Gastroesophageal sphincter (tissue), 3 donors: Measurements from ENCODE around the gene SPATA20.

Experiments
- EP300 ChIP-seq: sonication (generic); formaldehyde crosslinking; IDR thresholded peaks from one replicate; pipeline ENCODE4 v1.6.1; 2017; ENCODE audit warnings: antibody characterized with exemption, mild to moderate bottlenecking
- POLR2A ChIP-seq, 2 donors: fragments of 450-650 bp; IDR thresholded peaks; one replicate each; pipeline ENCODE4 v1.6.1; 2017; ENCODE audit warnings: antibody characterized with exemption in 2 of 2, mild to moderate bottlenecking in 2 of 2, moderate library complexity in 1 of 2
- POLR2AphosphoS5 ChIP-seq: sonication (generic); formaldehyde crosslinking; IDR thresholded peaks from one replicate; pipeline ENCODE4 v1.6.1; 2017; ENCODE audit warnings: antibody characterized with exemption
- TF ChIP-seq, protein P1 (sequence below), 4 experiments: fragments of 200-600 bp in 2 of 4; fragments of 450-650 bp in 2 of 4; sonication (generic) in 1 of 4; IDR thresholded peaks; one replicate each; pipeline ENCODE4 v1.5.1; 2017 to 2019; ENCODE audit warnings: antibody characterized with exemption in 4 of 4, mild to moderate bottlenecking in 2 of 4, moderate library complexity in 2 of 4

DNA sequence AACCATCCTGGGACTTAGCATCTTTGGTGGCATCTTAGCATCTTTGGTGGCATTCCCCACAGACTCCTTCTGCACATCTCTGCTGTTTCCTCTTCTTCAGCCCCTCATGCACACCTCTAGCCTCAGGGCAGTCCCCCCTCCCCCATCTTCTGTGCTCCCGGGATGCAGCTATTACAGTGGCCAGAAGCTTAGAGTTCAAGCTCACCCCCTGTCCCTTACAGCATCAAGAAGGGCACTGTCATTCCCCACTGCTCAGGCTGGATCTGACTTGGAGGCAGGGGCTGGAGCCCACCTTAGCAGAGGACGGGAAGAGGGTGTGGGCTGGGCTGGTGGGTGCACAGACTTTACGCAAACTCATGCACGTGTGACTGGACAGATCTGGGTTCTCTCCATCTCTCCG lies 13.8 kb upstream of the SPATA20 start:
- TF ChIP-seq, protein P1, sequence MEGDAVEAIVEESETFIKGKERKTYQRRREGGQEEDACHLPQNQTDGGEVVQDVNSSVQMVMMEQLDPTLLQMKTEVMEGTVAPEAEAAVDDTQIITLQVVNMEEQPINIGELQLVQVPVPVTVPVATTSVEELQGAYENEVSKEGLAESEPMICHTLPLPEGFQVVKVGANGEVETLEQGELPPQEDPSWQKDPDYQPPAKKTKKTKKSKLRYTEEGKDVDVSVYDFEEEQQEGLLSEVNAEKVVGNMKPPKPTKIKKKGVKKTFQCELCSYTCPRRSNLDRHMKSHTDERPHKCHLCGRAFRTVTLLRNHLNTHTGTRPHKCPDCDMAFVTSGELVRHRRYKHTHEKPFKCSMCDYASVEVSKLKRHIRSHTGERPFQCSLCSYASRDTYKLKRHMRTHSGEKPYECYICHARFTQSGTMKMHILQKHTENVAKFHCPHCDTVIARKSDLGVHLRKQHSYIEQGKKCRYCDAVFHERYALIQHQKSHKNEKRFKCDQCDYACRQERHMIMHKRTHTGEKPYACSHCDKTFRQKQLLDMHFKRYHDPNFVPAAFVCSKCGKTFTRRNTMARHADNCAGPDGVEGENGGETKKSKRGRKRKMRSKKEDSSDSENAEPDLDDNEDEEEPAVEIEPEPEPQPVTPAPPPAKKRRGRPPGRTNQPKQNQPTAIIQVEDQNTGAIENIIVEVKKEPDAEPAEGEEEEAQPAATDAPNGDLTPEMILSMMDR (IDR thresholded peaks at IDR 0.05), result no peak
- TF ChIP-seq POLR2A (IDR thresholded peaks at IDR 0.05) (no peak), EP300 (no peak), POLR2AphosphoS5 (no peak)
